Endothelial cell of umbilical vein (primary cell): ENCODE results near the gene KCNG2. TPM values are rescaled to one million over a fixed set of nuclear protein-coding genes. Genes with fewer than 3 reads are reported as not detected.

ENCODE experiments used
- BruUV-seq: library from RNA; stranded (reverse); fragments of 400-500 nt; replicated peaks from 2 replicates; lab custom pipeline; 2021; lab: Mats Ljungman, UMichigan
- CTCF ChIA-PET: fragments of 300-600, 350-600 bp; sonication (Branson Sonifier 250); formaldehyde crosslinking; loops from one replicate; lab custom pipeline; 2021; ENCODE audit warnings: antibody characterized with exemption, inconsistent platforms; lab: Charles Lee
- POLR2A ChIA-PET: fragments of 300-600, 350-600 bp; sonication (Branson Sonifier 250); formaldehyde crosslinking; loops from one replicate; lab custom pipeline; 2021; ENCODE audit warnings: antibody characterized with exemption, inconsistent platforms; lab: Charles Lee
- DNase-seq: peaks from one replicate; pipeline ENCODE4 v3.0.0-alpha.2; 2011; ENCODE audit warnings: low read depth, low spot score
- FAIRE-seq: peaks from 2 replicates; lab custom pipeline; 2011; peaks lifted over from hg19 to GRCh38; lab: Jason Lieb, UNC
- H2AFZ ChIP-seq: 2 replicates; pipeline ENCODE4 v1.6.0; 2012; ENCODE audit warnings: low read depth, low read length, control low read depth, inconsistent platforms
- H3K27ac ChIP-seq: 2 replicates; pipeline ENCODE4 v1.5.1; 2011; ENCODE audit warnings: low read depth, mild to moderate bottlenecking, control low read depth, low read length, moderate library complexity; ENCODE audit not compliant: insufficient read depth
- H3K27me3 ChIP-seq, 2 experiments: 2 replicates each; pipeline versions ENCODE4 v1.6.0 to v1.6.1; 2011; ENCODE audit warnings: low read length in 2 of 2, mixed read lengths in 1 of 2; ENCODE audit not compliant: control insufficient read depth in 2 of 2, insufficient read depth in 2 of 2
- H3K36me3 ChIP-seq, 2 experiments: 2 replicates in 1 of 2; 3 replicates in 1 of 2; pipeline ENCODE4 v1.5.1; 2011; ENCODE audit warnings: low read length in 2 of 2, mild to moderate bottlenecking in 1 of 2, moderate library complexity in 1 of 2; ENCODE audit not compliant: control insufficient read depth in 2 of 2, insufficient read depth in 2 of 2; ENCODE audit errors: extremely low read depth in 1 of 2
- H3K4me1 ChIP-seq: 3 replicates; pipeline ENCODE4 v1.5.1; 2011; ENCODE audit warnings: mild to moderate bottlenecking, low read length; ENCODE audit not compliant: control insufficient read depth, insufficient read depth; ENCODE audit errors: extremely low read depth
- H3K4me2 ChIP-seq: 2 replicates; pipeline ENCODE4 v1.6.1; 2011; ENCODE audit warnings: low read length, control low read depth, mixed read lengths; ENCODE audit not compliant: insufficient read depth
- H3K4me3 ChIP-seq, 3 experiments: fragments of 200-600 bp in 1 of 3; sonication (generic), shearing (Covaris generic) in 1 of 3; replicated peaks in 1 of 3; 2 replicates each; pipeline ENCODE4 v1.5.1; 2011 to 2016; ENCODE audit warnings: control low read depth in 3 of 3, low read length in 3 of 3, mild to moderate bottlenecking in 2 of 3, inconsistent platforms in 1 of 3, low read depth in 1 of 3, moderate library complexity in 1 of 3; ENCODE audit not compliant: insufficient read depth in 1 of 3
- H3K79me2 ChIP-seq: 2 replicates; pipeline ENCODE4 v1.6.0; 2012; ENCODE audit warnings: low read length, inconsistent platforms; ENCODE audit not compliant: control insufficient read depth, insufficient read depth
- H3K9ac ChIP-seq: replicated peaks from 2 replicates; pipeline ENCODE3; 2011; ENCODE audit warnings: low read length, control low read depth; ENCODE audit not compliant: insufficient read depth; ENCODE audit errors: extremely low read depth
- H3K9me1 ChIP-seq: replicated peaks from 3 replicates; pipeline ENCODE4 v1.6.0; 2011; ENCODE audit warnings: mild to moderate bottlenecking, low read length; ENCODE audit not compliant: control insufficient read depth, insufficient read depth; ENCODE audit errors: extremely low read depth
- H3K9me3 ChIP-seq: replicated peaks from 2 replicates; pipeline ENCODE4 v1.5.1; 2012; ENCODE audit warnings: low read length, inconsistent platforms; ENCODE audit not compliant: control insufficient read depth, insufficient read depth
- H4K20me1 ChIP-seq: replicated peaks from 2 replicates; pipeline ENCODE3; 2011; ENCODE audit warnings: mild to moderate bottlenecking, low read length; ENCODE audit not compliant: control insufficient read depth, insufficient read depth; ENCODE audit errors: extremely low read depth
- EZH2 ChIP-seq: IDR thresholded peaks from 2 replicates; pipeline ENCODE4 v1.6.1; 2012; ENCODE audit warnings: borderline replicate concordance, low read depth, mild to moderate bottlenecking, moderate library complexity, low read length, inconsistent platforms; ENCODE audit not compliant: severe bottlenecking
- FOS ChIP-seq: IDR thresholded peaks from 2 replicates; pipeline ENCODE4 v1.6.1; 2011; ENCODE audit warnings: mild to moderate bottlenecking, low read length, moderate library complexity, borderline replicate concordance; ENCODE audit not compliant: insufficient read depth
- GATA2 ChIP-seq: IDR thresholded peaks from 2 replicates; pipeline ENCODE4 v1.7.0; 2011; ENCODE audit warnings: low read depth, mild to moderate bottlenecking, moderate library complexity, mixed read lengths, low read length; ENCODE audit not compliant: insufficient read length, insufficient read depth
- JUN ChIP-seq: IDR thresholded peaks from 2 replicates; pipeline ENCODE4 v1.6.1; 2011; ENCODE audit warnings: borderline replicate concordance, low read depth; ENCODE audit not compliant: insufficient read length, insufficient read depth
- MYC ChIP-seq: IDR thresholded peaks from one replicate; pipeline ENCODE4 v1.6.1; 2011; ENCODE audit warnings: mild to moderate bottlenecking, low read depth, low read length
- POLR2A ChIP-seq: IDR thresholded peaks from 2 replicates; pipeline ENCODE4 v1.6.1; 2012; ENCODE audit warnings: low read depth, mild to moderate bottlenecking, control low read depth, low read length
- POLR2AphosphoS5 ChIP-seq: IDR thresholded peaks from 2 replicates; pipeline ENCODE4 v1.6.1; 2012; ENCODE audit warnings: low read depth, mild to moderate bottlenecking, control low read depth, low read length, moderate library complexity; ENCODE audit not compliant: insufficient read depth
- dilution Hi-C: fragments of 300-500 bp; cut with MboI; formaldehyde crosslinking; loops from one replicate; pipeline ENCODE4 v1.15.0; 2019; ENCODE audit warnings: low sequenced_read_pairs; ENCODE audit not compliant: extremely low pct_ligation_motif_present
- intact Hi-C: fragments of 100-400 bp; cut with micrococcal nuclease; formaldehyde crosslinking; loops from one replicate; pipeline ENCODE4 v1.10.0; 2022
- polyA plus RNA-seq, 4 experiments: library from polyadenylated mRNA; depleted of rRNA in 3 of 4; stranded (reverse) in 3 of 4; unstranded in 1 of 4; fragments of >200 nt; gene quantifications; 2 replicates each; pipeline versions ENCODE4 v1.2.1 to v1.2.3, GENCODE V29; 2011 to 2012; ENCODE audit warnings: missing spikeins in 1 of 4
- total RNA-seq: library from RNA; stranded (reverse); gene quantifications from 2 replicates; pipeline ENCODE4 v1.2.3, GENCODE V29; 2021
- TF ChIP-seq, protein P1 (sequence below): IDR thresholded peaks from 2 replicates; pipeline ENCODE4 v1.6.1; 2011; ENCODE audit not compliant: insufficient read depth, insufficient read length
- TF ChIP-seq, protein P2 (sequence below), 2 donors: IDR thresholded peaks; 1 replicate in 1 of 2; 2 replicates in 1 of 2; pipeline ENCODE4 v1.5.1; 2011; ENCODE audit warnings: low read length in 2 of 2, mild to moderate bottlenecking in 2 of 2, moderate library complexity in 2 of 2, control low read depth in 1 of 2, inconsistent platforms in 1 of 2, low read depth in 1 of 2; ENCODE audit not compliant: insufficient read depth in 1 of 2; ENCODE audit errors: extremely low read depth in 1 of 2

KCNG2 gene
- total and polyA plus RNA-seq, 2 donors (not counting 3 experiments of a cell fraction or from before 2014, with no cell fraction given) = not detected

DNA sequence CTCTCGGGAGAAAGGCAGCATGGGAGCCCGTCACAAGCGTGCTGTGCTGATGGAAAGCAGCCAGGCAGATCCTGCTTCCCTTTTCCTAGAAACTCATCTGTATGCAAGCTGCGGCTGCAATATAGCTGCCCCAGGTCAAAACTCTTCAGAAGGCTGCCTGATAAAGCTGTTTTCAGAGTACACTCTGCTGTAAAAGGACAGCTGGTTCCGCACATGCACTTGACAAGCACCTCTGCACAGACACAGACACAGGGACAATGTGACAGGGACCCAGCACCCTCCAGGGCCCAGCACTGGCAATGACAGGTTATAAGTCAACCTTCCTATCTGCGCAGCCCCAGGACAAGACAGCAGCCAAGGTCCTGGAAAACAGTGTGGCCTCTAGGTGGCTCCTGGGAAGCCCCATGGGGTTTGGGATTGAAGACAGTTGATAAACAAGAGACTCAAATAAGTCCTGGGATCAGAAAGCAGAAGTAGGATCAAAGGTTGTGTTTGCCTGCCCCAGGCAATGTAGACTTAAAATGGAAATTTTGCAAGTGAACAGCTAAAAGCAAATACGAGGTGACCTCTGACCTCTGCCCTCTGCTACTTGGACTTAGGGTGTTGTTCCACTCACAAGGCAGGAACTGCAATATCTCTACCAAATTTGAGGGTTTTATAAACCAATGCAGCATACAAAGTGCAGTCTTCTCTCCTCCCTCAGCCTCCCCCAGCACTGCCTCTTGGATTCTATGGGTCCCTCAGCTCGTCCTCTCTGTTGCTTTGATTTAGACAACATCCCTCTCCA lies 136.8 kb downstream of the KCNG2 start:
- Histone ChIP-seq H4K20me1 (no peaks in the 10 kb centered on the region), H3K27me3 (no peaks in the 10 kb centered on the region), H3K4me1 (no peaks in the 10 kb centered on the region), H3K36me3 (peaks cover 0 to 9% of the 10 kb centered on the region in 2 experiments), H3K27ac (no peak overlapping the region), H3K9me1 (no peaks in the 10 kb centered on the region), H3K9me3 (peaks cover 2% of the 10 kb centered on the region), H2AFZ (no peak overlapping the region), H3K9ac (no peak overlapping the region), H3K4me2 (no peak overlapping the region), H3K4me3 (no peak overlapping the region), H3K79me2 (peaks cover 27% of the 10 kb centered on the region)
- FAIRE-seq (no peak), DNase-seq (no peak)
- BruUV-seq = no TSS peak
- TF ChIP-seq FOS (no peak), GATA2 (no peak), EZH2 (no peak), JUN (no peak), POLR2AphosphoS5 (no peak), POLR2A (no peak), MYC (no peak)
- TF ChIP-seq, protein P1, sequence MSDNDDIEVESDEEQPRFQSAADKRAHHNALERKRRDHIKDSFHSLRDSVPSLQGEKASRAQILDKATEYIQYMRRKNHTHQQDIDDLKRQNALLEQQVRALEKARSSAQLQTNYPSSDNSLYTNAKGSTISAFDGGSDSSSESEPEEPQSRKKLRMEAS = no peak
- TF ChIP-seq, protein P2, sequence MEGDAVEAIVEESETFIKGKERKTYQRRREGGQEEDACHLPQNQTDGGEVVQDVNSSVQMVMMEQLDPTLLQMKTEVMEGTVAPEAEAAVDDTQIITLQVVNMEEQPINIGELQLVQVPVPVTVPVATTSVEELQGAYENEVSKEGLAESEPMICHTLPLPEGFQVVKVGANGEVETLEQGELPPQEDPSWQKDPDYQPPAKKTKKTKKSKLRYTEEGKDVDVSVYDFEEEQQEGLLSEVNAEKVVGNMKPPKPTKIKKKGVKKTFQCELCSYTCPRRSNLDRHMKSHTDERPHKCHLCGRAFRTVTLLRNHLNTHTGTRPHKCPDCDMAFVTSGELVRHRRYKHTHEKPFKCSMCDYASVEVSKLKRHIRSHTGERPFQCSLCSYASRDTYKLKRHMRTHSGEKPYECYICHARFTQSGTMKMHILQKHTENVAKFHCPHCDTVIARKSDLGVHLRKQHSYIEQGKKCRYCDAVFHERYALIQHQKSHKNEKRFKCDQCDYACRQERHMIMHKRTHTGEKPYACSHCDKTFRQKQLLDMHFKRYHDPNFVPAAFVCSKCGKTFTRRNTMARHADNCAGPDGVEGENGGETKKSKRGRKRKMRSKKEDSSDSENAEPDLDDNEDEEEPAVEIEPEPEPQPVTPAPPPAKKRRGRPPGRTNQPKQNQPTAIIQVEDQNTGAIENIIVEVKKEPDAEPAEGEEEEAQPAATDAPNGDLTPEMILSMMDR (IDR thresholded peaks at IDR 0.05; ENCODE audit: extremely low read depth in 1 of 2, insufficient read depth in 1 of 2, low read depth in 1 of 2, low read length in 2 of 2) = no peak
- ChIA-PET POLR2A (no interaction called here), CTCF (interaction anchor here (1.4 kb wide), 1 partner anchor 16 kb away, joined by 3 read pairs; no protein-coding TSS in a partner anchor)
- intact Hi-C loops = no loop called here
- dilution Hi-C loops = no loop called here
